Astrocyte (in vitro differentiated cells and primary cell): ENCODE data around the gene CCNF.

Experiments used
- EZH2 ChIP-seq: IDR thresholded peaks from 2 replicates; pipeline ENCODE4 v1.6.1; 2012; ENCODE audit warnings: mild to moderate bottlenecking, low read length, inconsistent platforms; ENCODE audit not compliant: insufficient read depth
- TF ChIP-seq, protein P1 (sequence below): IDR thresholded peaks from 2 replicates; pipeline ENCODE4 v1.5.1; 2011; ENCODE audit warnings: low read depth, mild to moderate bottlenecking, inconsistent platforms, low read length, moderate library complexity; ENCODE audit not compliant: insufficient read depth

DNA sequence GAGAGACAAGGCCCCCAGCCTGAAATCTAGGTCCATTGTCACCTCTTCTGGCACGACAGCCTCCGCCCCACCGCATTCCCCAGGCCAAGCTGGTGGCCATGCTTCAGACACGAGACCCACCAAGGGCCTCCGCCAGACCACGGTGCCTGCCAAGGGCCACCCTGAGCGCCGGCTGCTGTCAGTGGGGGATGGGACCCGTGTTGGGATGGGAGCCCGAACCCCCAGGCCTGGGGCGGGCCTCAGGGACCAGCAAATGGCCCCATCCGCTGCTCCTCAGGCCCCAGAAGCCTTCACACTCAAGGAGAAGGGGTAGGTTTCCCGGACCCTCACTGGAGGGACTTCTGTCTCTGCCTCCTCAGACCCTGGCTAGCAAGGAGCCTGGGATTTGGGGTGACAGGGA lies 31.7 kb downstream of the CCNF start:
- TF ChIP-seq, protein P1, sequence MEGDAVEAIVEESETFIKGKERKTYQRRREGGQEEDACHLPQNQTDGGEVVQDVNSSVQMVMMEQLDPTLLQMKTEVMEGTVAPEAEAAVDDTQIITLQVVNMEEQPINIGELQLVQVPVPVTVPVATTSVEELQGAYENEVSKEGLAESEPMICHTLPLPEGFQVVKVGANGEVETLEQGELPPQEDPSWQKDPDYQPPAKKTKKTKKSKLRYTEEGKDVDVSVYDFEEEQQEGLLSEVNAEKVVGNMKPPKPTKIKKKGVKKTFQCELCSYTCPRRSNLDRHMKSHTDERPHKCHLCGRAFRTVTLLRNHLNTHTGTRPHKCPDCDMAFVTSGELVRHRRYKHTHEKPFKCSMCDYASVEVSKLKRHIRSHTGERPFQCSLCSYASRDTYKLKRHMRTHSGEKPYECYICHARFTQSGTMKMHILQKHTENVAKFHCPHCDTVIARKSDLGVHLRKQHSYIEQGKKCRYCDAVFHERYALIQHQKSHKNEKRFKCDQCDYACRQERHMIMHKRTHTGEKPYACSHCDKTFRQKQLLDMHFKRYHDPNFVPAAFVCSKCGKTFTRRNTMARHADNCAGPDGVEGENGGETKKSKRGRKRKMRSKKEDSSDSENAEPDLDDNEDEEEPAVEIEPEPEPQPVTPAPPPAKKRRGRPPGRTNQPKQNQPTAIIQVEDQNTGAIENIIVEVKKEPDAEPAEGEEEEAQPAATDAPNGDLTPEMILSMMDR: no peak
- TF ChIP-seq EZH2: no peak
